HG03565 (cell line): ENCODE results near the gene TMEM79.
"Not testable (repeated sequence)": the region's sequence is repeated elsewhere in the genome, so short reads cannot be mapped to it uniquely, and the experiment has no call there.

Experiments
- ATAC-seq: cut with Tn5 transposase; IDR thresholded peaks from one replicate; pipeline ENCODE4 v1.9.1; 2021; ENCODE audit warnings: mild to moderate bottlenecking, moderate library complexity; ENCODE audit not compliant: unreplicated experiment

TMEM79 gene

DNA sequence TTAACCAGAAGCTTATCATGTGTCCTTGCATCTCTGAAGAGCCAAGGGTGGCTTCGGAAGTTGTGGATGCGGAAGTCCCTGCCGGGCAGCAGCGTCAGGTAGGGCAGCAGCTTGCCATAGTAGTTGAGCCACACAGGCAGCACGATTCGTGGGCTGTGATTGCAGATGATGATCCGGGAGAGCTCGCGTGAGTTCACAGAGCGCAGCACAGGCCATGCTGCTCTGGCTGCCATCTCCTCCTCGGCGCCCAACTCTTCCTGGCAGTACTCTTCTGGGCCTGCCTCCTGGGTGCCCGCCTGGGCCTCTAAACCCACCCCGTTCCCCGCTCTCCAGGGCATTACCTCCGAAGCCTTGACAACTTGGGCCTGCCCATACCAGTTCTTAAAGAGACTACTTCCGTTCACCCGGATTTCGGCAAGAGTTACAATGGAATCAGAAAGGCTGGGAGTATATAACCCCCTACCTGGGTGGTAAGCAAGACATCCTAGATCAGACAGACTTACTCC lies 14.8 kb downstream of the TMEM79 start, which contains the start of gene VHLL:
Gene VHLL, minus strand, starts transcription at position 456 of the 506 bp plus-strand sequence. Its CDS starts 118 bp downstream, at position 338.
- ATAC-seq: no peak

DNA sequence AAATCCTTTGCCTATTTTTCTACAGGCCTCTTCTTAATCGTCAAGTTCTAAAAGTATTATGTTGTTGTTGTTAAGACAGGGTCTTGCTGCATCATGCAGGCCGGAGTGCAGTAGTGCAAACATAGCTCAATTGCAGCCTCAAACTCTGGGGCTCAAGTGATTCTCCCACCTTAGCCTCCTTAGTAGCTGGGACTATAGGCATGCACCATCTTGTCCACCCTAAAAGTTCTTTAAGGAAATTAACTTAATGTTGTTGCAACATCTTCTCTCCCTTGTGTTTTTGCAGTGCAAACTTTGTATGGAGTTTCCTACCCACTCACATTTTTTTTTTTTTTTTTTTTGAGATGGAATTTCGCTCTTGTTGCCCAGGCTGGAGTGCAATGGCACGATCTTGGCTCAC lies 19.1 kb downstream of the TMEM79 start:
- ATAC-seq: no peak

- no peak for ATAC-seq
Measured at GRCh38 chr1:156305215-156305614, 21.1 kb downstream of the TMEM79 start.

DNA sequence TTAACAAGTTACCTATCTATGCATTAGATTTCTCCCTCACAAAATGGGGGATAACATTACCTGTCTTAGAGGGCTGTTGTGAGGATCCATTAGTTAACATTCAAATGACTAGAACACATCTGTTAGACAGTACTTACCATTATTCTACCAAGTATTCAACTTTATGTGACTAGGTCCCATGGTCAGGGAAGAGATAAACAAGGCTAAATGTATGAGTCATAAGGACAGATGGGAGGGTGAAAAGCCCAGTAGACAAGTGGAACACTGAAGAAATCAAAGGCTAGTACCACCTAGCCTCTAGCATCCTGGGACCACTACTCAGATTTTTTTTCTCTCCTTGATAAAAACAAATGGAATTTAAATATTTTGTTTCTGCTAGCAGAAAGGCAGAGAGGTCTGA lies 24.0 kb downstream of the TMEM79 start:
- ATAC-seq: no peak

DNA sequence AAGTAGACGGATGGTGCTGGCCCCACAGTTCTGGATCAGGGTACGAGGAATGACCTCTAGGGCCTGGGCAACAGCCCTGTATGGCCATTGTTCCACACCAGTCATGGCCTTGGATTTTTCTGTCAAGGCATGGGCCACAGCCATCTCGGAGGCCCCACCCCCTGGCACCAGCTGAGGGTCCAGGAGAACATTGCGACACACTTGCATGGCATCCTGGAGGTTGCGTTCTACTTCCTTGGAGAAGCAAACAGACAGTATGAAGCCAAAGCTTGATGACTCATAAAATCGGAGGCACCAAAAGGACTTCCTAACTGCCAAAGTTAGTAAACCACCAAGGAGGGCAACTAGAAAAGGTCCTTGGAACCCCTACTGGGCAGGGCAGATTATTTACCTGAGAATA lies 26.8 kb downstream of the TMEM79 start:
- ATAC-seq: no peak

GRCh38 chr1:156316909-156317308 lies 32.8 kb downstream of the TMEM79 start:
- no peak for ATAC-seq

GRCh38 chr1:156319664-156320063 lies 35.5 kb downstream of the TMEM79 start:
- ATAC-seq: no peak

DNA sequence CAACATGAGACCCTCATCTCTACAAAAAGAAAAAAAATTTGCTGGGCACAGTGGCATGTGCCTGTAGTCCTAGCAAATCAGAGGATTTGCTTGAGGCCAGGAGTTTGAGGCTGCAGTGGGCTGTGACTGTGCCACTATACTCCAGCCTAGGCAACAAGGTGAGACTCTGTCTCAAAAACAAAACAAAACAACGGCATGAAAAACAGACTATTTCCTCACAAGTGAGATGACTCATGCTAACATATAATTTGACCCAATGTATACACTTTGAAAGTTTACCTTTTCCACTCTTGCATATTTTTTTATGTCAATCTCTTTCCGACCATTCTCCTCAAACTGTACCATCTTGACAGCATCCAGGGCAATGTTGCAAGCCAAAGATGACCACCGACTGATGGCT lies 36.4 kb downstream of the TMEM79 start:
- ATAC-seq: no peak

DNA sequence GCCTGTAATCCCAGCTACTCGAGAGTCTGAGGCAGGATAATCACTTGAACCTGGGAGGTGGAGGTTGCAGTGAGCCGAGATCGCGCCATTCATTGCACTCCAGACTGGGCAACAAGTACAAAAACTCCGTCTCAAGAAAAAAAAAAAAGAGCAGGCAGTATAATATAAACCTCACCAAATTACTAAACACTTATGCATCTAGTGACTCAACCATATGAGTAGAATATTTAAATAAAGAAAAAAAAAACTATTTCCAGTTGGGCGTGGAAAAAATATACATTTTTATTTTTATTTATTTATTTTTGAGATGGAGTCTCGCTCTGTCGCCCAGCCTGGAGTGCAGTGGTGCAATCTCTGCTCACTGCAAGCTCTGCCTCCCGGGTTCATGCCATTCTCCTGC lies 39.1 kb downstream of the TMEM79 start:
- not testable (repeated sequence) for ATAC-seq

GRCh38 chr1:156336242-156336641 lies 52.1 kb downstream of the TMEM79 start:
- ATAC-seq: no peak

GRCh38 chr1:156337052-156337887 lies 53.1 kb downstream of the TMEM79 start:
- ATAC-seq: no peak

- no peak for ATAC-seq
Measured at GRCh38 chr1:156337888-156338179, 53.7 kb downstream of the TMEM79 start.

GRCh38 chr1:156338180-156338976 lies 54.3 kb downstream of the TMEM79 start, which contains the start of the genes CCT3 and TSACC:
Gene CCT3, minus strand, starts transcription at chr1:156338292. Its CDS starts 108 bp downstream, at chr1:156338184.
Gene TSACC, plus strand, starts transcription at chr1:156338526. Its CDS starts 1,232 bp downstream, at chr1:156339758.
- peak; percentile 88 for ATAC-seq
